Measurements from ENCODE around the gene PTMA. TPM values are rescaled to one million over a fixed set of nuclear protein-coding genes. Genes with fewer than 3 reads are reported as not detected.

The PTMA gene
- total and polyA plus RNA-seq, 9 of the 15 experiments (the other 6 are each of a cell fraction or from before 2014, with no cell fraction given) = 429 to 2,322 (median 1,578) TPM

DNA sequence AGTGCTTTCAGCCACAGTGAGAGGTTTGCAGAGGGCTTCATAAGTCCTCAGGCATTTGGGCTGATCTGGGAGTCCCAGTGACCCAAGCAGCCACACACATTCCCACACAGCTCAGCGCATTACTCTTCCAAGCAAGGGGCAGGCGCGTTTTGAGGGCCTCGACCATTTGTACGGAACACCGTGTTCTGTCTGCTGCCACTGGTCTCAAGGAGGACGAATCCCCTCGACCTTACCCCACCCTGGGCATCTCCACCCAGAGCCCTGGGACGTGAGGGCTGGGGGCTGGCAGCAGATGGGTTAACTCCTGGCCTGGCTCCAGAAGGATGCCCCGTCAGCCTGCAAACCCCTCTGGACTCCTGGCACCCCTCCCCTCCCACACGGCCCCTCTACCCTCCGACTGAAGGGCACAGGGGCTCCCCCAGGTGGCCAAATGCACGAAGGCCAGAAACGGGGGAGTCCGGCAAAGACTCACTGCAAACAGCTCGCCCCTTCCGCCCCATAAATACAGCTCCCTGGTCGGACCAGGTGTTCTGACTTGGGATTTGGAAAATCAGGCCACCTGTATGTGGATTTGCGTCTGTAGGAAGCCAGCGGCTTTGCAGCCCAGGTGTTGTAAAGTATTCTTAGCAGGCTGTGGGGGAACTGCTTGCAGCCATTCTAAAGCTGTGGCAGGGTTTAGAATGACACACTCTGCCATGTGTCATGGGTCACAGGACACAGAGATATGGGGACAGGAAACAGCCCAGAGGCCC lies 33.6 kb upstream of the PTMA start (continued):
- TF ChIP-seq, protein P1, sequence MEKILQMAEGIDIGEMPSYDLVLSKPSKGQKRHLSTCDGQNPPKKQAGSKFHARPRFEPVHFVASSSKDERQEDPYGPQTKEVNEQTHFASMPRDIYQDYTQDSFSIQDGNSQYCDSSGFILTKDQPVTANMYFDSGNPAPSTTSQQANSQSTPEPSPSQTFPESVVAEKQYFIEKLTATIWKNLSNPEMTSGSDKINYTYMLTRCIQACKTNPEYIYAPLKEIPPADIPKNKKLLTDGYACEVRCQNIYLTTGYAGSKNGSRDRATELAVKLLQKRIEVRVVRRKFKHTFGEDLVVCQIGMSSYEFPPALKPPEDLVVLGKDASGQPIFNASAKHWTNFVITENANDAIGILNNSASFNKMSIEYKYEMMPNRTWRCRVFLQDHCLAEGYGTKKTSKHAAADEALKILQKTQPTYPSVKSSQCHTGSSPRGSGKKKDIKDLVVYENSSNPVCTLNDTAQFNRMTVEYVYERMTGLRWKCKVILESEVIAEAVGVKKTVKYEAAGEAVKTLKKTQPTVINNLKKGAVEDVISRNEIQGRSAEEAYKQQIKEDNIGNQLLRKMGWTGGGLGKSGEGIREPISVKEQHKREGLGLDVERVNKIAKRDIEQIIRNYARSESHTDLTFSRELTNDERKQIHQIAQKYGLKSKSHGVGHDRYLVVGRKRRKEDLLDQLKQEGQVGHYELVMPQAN (IDR thresholded peaks at IDR 0.05; ENCODE audit: borderline replicate concordance) = no peak
- TF ChIP-seq, protein P2, sequence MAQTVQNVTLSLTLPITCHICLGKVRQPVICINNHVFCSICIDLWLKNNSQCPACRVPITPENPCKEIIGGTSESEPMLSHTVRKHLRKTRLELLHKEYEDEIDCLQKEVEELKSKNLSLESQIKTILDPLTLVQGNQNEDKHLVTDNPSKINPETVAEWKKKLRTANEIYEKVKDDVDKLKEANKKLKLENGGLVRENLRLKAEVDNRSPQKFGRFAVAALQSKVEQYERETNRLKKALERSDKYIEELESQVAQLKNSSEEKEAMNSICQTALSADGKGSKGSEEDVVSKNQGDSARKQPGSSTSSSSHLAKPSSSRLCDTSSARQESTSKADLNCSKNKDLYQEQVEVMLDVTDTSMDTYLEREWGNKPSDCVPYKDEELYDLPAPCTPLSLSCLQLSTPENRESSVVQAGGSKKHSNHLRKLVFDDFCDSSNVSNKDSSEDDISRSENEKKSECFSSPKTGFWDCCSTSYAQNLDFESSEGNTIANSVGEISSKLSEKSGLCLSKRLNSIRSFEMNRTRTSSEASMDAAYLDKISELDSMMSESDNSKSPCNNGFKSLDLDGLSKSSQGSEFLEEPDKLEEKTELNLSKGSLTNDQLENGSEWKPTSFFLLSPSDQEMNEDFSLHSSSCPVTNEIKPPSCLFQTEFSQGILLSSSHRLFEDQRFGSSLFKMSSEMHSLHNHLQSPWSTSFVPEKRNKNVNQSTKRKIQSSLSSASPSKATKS (CRISPR knock-in tag; IDR thresholded peaks at IDR 0.05) = no peak
- TF ChIP-seq ZNF41 (CRISPR knock-in tag; conservative IDR thresholded peaks at IDR 0.05) (0 out of 2 replicates have a peak, but pooled peaks have one; percentile 44), DACH1 (IDR thresholded peaks at IDR 0.05; ENCODE audit: partially characterized antibody) (peak; percentile 17), ZNF764 (CRISPR knock-in tag; IDR thresholded peaks at IDR 0.05; ENCODE audit: low read depth) (no peak), ETV1 (tag; conservative IDR thresholded peaks at IDR 0.05; ENCODE audit: low read depth) (0 out of 2 replicates have a peak, but pooled peaks have one; percentile 45), CBFA2T2 (conservative IDR thresholded peaks at IDR 0.05) (0 out of 2 replicates have a peak, but pooled peaks have one; percentile 14), ILF3 (IDR thresholded peaks at IDR 0.05; ENCODE audit: borderline replicate concordance) (no peak), STAG1 (CRISPR knock-in tag; IDR thresholded peaks at IDR 0.05; ENCODE audit: borderline replicate concordance) (peak; percentile 12; the same call in 1 of the 2 replicates), ZNF583 (CRISPR knock-in tag; IDR thresholded peaks at IDR 0.05) (no peak)
- TF ChIP-seq, protein P3, sequence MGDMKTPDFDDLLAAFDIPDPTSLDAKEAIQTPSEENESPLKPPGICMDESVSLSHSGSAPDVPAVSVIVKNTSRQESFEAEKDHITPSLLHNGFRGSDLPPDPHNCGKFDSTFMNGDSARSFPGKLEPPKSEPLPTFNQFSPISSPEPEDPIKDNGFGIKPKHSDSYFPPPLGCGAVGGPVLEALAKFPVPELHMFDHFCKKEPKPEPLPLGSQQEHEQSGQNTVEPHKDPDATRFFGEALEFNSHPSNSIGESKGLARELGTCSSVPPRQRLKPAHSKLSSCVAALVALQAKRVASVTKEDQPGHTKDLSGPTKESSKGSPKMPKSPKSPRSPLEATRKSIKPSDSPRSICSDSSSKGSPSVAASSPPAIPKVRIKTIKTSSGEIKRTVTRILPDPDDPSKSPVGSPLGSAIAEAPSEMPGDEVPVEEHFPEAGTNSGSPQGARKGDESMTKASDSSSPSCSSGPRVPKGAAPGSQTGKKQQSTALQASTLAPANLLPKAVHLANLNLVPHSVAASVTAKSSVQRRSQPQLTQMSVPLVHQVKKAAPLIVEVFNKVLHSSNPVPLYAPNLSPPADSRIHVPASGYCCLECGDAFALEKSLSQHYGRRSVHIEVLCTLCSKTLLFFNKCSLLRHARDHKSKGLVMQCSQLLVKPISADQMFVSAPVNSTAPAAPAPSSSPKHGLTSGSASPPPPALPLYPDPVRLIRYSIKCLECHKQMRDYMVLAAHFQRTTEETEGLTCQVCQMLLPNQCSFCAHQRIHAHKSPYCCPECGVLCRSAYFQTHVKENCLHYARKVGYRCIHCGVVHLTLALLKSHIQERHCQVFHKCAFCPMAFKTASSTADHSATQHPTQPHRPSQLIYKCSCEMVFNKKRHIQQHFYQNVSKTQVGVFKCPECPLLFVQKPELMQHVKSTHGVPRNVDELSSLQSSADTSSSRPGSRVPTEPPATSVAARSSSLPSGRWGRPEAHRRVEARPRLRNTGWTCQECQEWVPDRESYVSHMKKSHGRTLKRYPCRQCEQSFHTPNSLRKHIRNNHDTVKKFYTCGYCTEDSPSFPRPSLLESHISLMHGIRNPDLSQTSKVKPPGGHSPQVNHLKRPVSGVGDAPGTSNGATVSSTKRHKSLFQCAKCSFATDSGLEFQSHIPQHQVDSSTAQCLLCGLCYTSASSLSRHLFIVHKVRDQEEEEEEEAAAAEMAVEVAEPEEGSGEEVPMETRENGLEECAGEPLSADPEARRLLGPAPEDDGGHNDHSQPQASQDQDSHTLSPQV (IDR thresholded peaks at IDR 0.05) = peak; percentile 41; the same call in 1 of the 2 replicates
- TF ChIP-seq, protein P4, sequence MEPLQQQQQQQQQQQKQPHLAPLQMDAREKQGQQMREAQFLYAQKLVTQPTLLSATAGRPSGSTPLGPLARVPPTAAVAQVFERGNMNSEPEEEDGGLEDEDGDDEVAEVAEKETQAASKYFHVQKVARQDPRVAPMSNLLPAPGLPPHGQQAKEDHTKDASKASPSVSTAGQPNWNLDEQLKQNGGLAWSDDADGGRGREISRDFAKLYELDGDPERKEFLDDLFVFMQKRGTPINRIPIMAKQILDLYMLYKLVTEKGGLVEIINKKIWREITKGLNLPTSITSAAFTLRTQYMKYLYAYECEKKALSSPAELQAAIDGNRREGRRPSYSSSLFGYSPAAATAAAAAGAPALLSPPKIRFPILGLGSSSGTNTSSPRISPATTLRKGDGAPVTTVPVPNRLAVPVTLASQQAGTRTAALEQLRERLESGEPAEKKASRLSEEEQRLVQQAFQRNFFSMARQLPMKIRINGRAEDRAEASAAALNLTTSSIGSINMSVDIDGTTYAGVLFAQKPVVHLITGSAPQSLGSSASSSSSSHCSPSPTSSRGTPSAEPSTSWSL (CRISPR knock-in tag; IDR thresholded peaks at IDR 0.05; ENCODE audit: borderline replicate concordance) = no peak
- TF ChIP-seq, protein P5, sequence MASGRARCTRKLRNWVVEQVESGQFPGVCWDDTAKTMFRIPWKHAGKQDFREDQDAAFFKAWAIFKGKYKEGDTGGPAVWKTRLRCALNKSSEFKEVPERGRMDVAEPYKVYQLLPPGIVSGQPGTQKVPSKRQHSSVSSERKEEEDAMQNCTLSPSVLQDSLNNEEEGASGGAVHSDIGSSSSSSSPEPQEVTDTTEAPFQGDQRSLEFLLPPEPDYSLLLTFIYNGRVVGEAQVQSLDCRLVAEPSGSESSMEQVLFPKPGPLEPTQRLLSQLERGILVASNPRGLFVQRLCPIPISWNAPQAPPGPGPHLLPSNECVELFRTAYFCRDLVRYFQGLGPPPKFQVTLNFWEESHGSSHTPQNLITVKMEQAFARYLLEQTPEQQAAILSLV (tag; IDR thresholded peaks at IDR 0.05) = no peak
- TF ChIP-seq, protein P6, sequence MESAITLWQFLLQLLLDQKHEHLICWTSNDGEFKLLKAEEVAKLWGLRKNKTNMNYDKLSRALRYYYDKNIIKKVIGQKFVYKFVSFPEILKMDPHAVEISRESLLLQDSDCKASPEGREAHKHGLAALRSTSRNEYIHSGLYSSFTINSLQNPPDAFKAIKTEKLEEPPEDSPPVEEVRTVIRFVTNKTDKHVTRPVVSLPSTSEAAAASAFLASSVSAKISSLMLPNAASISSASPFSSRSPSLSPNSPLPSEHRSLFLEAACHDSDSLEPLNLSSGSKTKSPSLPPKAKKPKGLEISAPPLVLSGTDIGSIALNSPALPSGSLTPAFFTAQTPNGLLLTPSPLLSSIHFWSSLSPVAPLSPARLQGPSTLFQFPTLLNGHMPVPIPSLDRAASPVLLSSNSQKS (CRISPR knock-in tag; IDR thresholded peaks at IDR 0.05) = no peak

Measured in K562 (cell line).